Fibroblast of lung (primary cell): ENCODE measurements around the gene OR4D9. TPM values are rescaled to one million over a fixed set of nuclear protein-coding genes. Genes with fewer than 3 reads are reported as not detected.
"Not testable (repeated sequence)": the region's sequence is repeated elsewhere in the genome, so short reads cannot be mapped to it uniquely, and the experiment has no call there.

Source experiments
- DNase-seq, 2 donors: peaks; one replicate each; pipeline versions ENCODE4 v3.0.0 to v3.0.0-alpha.2; 2010; ENCODE audit warnings: low read depth in 2 of 2
- H2AFZ ChIP-seq: 2 replicates; pipeline ENCODE4 v1.5.1; 2012; ENCODE audit warnings: low read length, control low read depth, inconsistent platforms
- H3K27ac ChIP-seq: 2 replicates; pipeline ENCODE4 v1.5.1; 2011; ENCODE audit warnings: low read length, control low read depth; ENCODE audit not compliant: insufficient read depth
- H3K27me3 ChIP-seq: 2 replicates; pipeline ENCODE4 v1.5.1; 2011; ENCODE audit warnings: mild to moderate bottlenecking, low read length; ENCODE audit not compliant: control insufficient read depth, insufficient read depth
- H3K36me3 ChIP-seq: 2 replicates; pipeline ENCODE4 v1.5.1; 2011; ENCODE audit warnings: low read length; ENCODE audit not compliant: control insufficient read depth, insufficient read depth
- H3K4me1 ChIP-seq: 2 replicates; pipeline ENCODE4 v1.5.1; 2011; ENCODE audit warnings: low read length; ENCODE audit not compliant: control insufficient read depth, insufficient read depth; ENCODE audit errors: extremely low read depth
- H3K4me2 ChIP-seq: 2 replicates; pipeline ENCODE4 v1.5.1; 2011; ENCODE audit warnings: low read length, control low read depth; ENCODE audit not compliant: insufficient read depth; ENCODE audit errors: extremely low read depth
- H3K4me3 ChIP-seq, 4 experiments: fragments of 200-600 bp in 1 of 4; sonication (generic) in 1 of 4; replicated peaks in 1 of 4; 2 replicates each; pipeline ENCODE4 v1.5.1; 2011 to 2016; ENCODE audit warnings: low read length in 4 of 4, low read depth in 3 of 4, mild to moderate bottlenecking in 3 of 4, control low read depth in 2 of 4, inconsistent platforms in 1 of 4, mixed read lengths in 1 of 4; ENCODE audit not compliant: insufficient read depth in 1 of 4; ENCODE audit errors: control extremely low read depth in 1 of 4
- H3K79me2 ChIP-seq: 2 replicates; pipeline ENCODE4 v1.5.1; 2012; ENCODE audit warnings: mild to moderate bottlenecking, low read length, inconsistent platforms; ENCODE audit not compliant: control insufficient read depth, insufficient read depth
- H3K9ac ChIP-seq: 2 replicates; pipeline ENCODE4 v1.5.1; 2011; ENCODE audit warnings: mild to moderate bottlenecking, low read length, control low read depth; ENCODE audit not compliant: insufficient read depth
- H3K9me3 ChIP-seq: 2 replicates; pipeline ENCODE4 v1.5.1; 2012; ENCODE audit warnings: low read depth, low read length; ENCODE audit not compliant: control insufficient read depth, insufficient read depth
- H4K20me1 ChIP-seq: 2 replicates; pipeline ENCODE4 v1.5.1; 2011; ENCODE audit warnings: low read length; ENCODE audit not compliant: control insufficient read depth, insufficient read depth; ENCODE audit errors: extremely low read depth
- EZH2 ChIP-seq: IDR thresholded peaks from 2 replicates; pipeline ENCODE4 v1.5.1; 2012; ENCODE audit warnings: low read length, control low read depth, mild to moderate bottlenecking; ENCODE audit errors: missing control alignments
- polyA plus RNA-seq, 2 donors: library from polyadenylated mRNA; depleted of rRNA in 1 of 2; stranded (reverse) in 1 of 2; unstranded in 1 of 2; fragments of >200 nt; gene quantifications; 2 replicates each; pipeline ENCODE4 v1.2.1, GENCODE V29; 2011 to 2012; ENCODE audit warnings: missing spikeins in 1 of 2
- total RNA-seq: library from RNA; depleted of rRNA; stranded (reverse); fragments of >200 nt; gene quantifications from 2 replicates; pipeline ENCODE4 v1.2.1, GENCODE V29; 2014
- TF ChIP-seq, protein P1 (sequence below), 2 donors: IDR thresholded peaks in 1 of 2; conservative IDR thresholded peaks in 1 of 2; 1 replicate in 1 of 2; 2 replicates in 1 of 2; pipeline ENCODE4 v1.5.1; 2011 to 2012; ENCODE audit warnings: low read length in 2 of 2, control low read depth in 1 of 2, inconsistent platforms in 1 of 2, low read depth in 1 of 2, mild to moderate bottlenecking in 1 of 2

Gene OR4D9
- total and polyA plus RNA-seq, 2 donors (not counting 1 experiment from before 2014, with no cell fraction given) = not detected

- no peaks in the 10 kb centered on the region for H4K20me1 ChIP-seq
- TF ChIP-seq, protein P1, sequence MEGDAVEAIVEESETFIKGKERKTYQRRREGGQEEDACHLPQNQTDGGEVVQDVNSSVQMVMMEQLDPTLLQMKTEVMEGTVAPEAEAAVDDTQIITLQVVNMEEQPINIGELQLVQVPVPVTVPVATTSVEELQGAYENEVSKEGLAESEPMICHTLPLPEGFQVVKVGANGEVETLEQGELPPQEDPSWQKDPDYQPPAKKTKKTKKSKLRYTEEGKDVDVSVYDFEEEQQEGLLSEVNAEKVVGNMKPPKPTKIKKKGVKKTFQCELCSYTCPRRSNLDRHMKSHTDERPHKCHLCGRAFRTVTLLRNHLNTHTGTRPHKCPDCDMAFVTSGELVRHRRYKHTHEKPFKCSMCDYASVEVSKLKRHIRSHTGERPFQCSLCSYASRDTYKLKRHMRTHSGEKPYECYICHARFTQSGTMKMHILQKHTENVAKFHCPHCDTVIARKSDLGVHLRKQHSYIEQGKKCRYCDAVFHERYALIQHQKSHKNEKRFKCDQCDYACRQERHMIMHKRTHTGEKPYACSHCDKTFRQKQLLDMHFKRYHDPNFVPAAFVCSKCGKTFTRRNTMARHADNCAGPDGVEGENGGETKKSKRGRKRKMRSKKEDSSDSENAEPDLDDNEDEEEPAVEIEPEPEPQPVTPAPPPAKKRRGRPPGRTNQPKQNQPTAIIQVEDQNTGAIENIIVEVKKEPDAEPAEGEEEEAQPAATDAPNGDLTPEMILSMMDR (conservative IDR thresholded peaks at IDR 0.05 in 1 of 2, IDR thresholded peaks at IDR 0.05 in 1 of 2; ENCODE audit: low read depth in 1 of 2, low read length in 2 of 2) = no peak
- no peak for TF ChIP-seq EZH2
- no peaks in the 10 kb centered on the region for H3K4me1 ChIP-seq
- no peak for DNase-seq
- H3K4me2 ChIP-seq = no peak overlapping the region
- no peak overlapping the region for H3K9ac ChIP-seq
- H3K79me2 ChIP-seq = no peaks in the 10 kb centered on the region
- H3K36me3 ChIP-seq = no peaks in the 10 kb centered on the region
- H2AFZ ChIP-seq = no peak overlapping the region
- no peaks in the 10 kb centered on the region for H3K27me3 ChIP-seq
- H3K4me3 ChIP-seq = no peak overlapping the region
- H3K27ac ChIP-seq = no peak overlapping the region
- no peaks in the 10 kb centered on the region for H3K9me3 ChIP-seq
These were observed 21.3 kb downstream of the OR4D9 start for GRCh38 chr11:59532620-59533019.

GRCh38 chr11:59534676-59535075 lies 23.3 kb downstream of the OR4D9 start:
- H3K79me2 ChIP-seq = no peaks in the 10 kb centered on the region
- H3K9ac ChIP-seq = no peak overlapping the region
- no peak overlapping the region for H3K4me3 ChIP-seq
- no peak for TF ChIP-seq EZH2
- TF ChIP-seq, protein P1 (conservative IDR thresholded peaks at IDR 0.05 in 1 of 2, IDR thresholded peaks at IDR 0.05 in 1 of 2; ENCODE audit: low read depth in 1 of 2, low read length in 2 of 2) = no peak
- H3K4me2 ChIP-seq = no peak overlapping the region
- H2AFZ ChIP-seq = no peak overlapping the region
- H4K20me1 ChIP-seq = no peaks in the 10 kb centered on the region
- H3K9me3 ChIP-seq = no peaks in the 10 kb centered on the region
- no peaks in the 10 kb centered on the region for H3K4me1 ChIP-seq
- H3K36me3 ChIP-seq = no peaks in the 10 kb centered on the region
- no peaks in the 10 kb centered on the region for H3K27me3 ChIP-seq
- H3K27ac ChIP-seq = no peak overlapping the region
- no peak for DNase-seq

DNA sequence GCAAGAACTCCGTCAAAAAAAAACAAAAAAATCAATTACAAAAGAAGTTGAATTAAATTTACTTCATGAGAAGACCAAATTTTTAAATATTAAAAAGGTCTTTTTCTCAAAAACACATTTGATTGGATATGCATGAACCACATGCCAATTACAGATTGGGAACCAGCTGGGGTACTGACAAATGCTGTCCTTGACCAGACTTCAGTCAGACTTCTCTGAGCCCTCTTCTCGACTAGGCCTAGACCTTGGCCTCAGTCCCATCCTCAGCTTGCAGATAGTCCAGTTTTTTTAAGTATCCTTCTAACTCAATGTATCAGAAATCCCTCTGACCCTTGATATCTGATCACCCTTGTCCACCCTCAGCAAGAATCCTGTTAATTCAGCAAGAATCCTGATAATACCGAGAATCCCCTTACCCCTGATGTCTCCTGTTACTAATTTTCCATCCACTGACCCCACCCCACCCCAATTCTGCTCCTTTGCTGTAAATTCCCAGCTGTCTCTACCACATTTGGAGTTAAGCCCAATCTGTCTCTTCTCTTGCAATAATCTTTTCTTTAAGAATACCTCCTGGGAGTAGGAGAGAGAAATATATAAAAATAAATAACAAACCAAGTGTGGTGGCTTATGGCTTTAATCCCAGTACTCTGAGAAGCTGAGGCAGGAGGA lies 30.9 kb downstream of the OR4D9 start:
- H3K9me3 ChIP-seq = no peaks in the 10 kb centered on the region
- H3K79me2 ChIP-seq = no peaks in the 10 kb centered on the region
- no peak overlapping the region for H3K27ac ChIP-seq
- H3K4me3 ChIP-seq = no peak overlapping the region
- no peaks in the 10 kb centered on the region for H4K20me1 ChIP-seq
- no peaks in the 10 kb centered on the region for H3K36me3 ChIP-seq
- no peak overlapping the region for H2AFZ ChIP-seq
- no peaks in the 10 kb centered on the region for H3K27me3 ChIP-seq
- no peak for TF ChIP-seq EZH2
- TF ChIP-seq, protein P1 (conservative IDR thresholded peaks at IDR 0.05 in 1 of 2, IDR thresholded peaks at IDR 0.05 in 1 of 2; ENCODE audit: low read depth in 1 of 2, low read length in 2 of 2) = no peak
- no peak overlapping the region for H3K4me2 ChIP-seq
- no peak for DNase-seq
- H3K4me1 ChIP-seq = no peaks in the 10 kb centered on the region
- no peak overlapping the region for H3K9ac ChIP-seq

- DNase-seq, H3K4me1 ChIP-seq, H3K27me3 ChIP-seq, H3K79me2 ChIP-seq, H3K4me2 ChIP-seq, H2AFZ ChIP-seq, H4K20me1 ChIP-seq, H3K27ac ChIP-seq, H3K36me3 ChIP-seq, H3K9ac ChIP-seq, H3K9me3 ChIP-seq, H3K4me3 ChIP-seq: not testable (repeated sequence)
These were observed 32.4 kb downstream of the OR4D9 start for GRCh38 chr11:59543713-59544112.
